ENCODE data around the gene ITCH.
"Not testable (repeated sequence)": the region's sequence is repeated elsewhere in the genome, so short reads cannot be mapped to it uniquely, and the experiment has no call there.

ITCH gene

GRCh38 chr20:34365765-34366213 is 2.7 kb downstream of the ITCH start:
- no peak for TF ChIP-seq CTCF (IDR thresholded peaks at IDR 0.05; ENCODE audit: low read depth, low read length)
- DNase-seq (ENCODE audit: extremely low read depth, low read depth) = no peak

GRCh38 chr20:34367155-34367554 is 4.1 kb downstream of the ITCH start:
- no peak for DNase-seq (ENCODE audit: extremely low read depth, low read depth)
- TF ChIP-seq CTCF (IDR thresholded peaks at IDR 0.05; ENCODE audit: low read depth, low read length) = no peak

- DNase-seq (ENCODE audit: extremely low read depth, low read depth) = not testable (repeated sequence)
Measured at GRCh38 chr20:34367911-34368310, 4.8 kb downstream of the ITCH start.

GRCh38 chr20:34368547-34368946 is 5.5 kb downstream of the ITCH start:
- DNase-seq (ENCODE audit: extremely low read depth, low read depth) = no peak
- no peak for TF ChIP-seq CTCF (IDR thresholded peaks at IDR 0.05; ENCODE audit: low read depth, low read length)

GRCh38 chr20:34369265-34369664 is 6.2 kb downstream of the ITCH start:
- no peak for TF ChIP-seq CTCF (IDR thresholded peaks at IDR 0.05; ENCODE audit: low read depth, low read length)
- no peak for DNase-seq (ENCODE audit: extremely low read depth, low read depth)

- TF ChIP-seq CTCF (IDR thresholded peaks at IDR 0.05; ENCODE audit: low read depth, low read length) = no peak
- DNase-seq (ENCODE audit: extremely low read depth, low read depth) = no peak
Measured at GRCh38 chr20:34370062-34370461, 7.0 kb downstream of the ITCH start.

- TF ChIP-seq CTCF (IDR thresholded peaks at IDR 0.05; ENCODE audit: low read depth, low read length) = no peak
- no peak for DNase-seq (ENCODE audit: extremely low read depth, low read depth)
Measured at GRCh38 chr20:34373445-34373844, 10.4 kb downstream of the ITCH start.

- TF ChIP-seq CTCF (IDR thresholded peaks at IDR 0.05; ENCODE audit: low read depth, low read length) = no peak
- no peak for DNase-seq (ENCODE audit: extremely low read depth, low read depth)
Measured at GRCh38 chr20:34374209-34374760, 11.2 kb downstream of the ITCH start.

All from AG09319 (cell line).